Measurements from ENCODE around the gene LEPROT. TPM values are rescaled to one million over a fixed set of nuclear protein-coding genes. Genes with fewer than 3 reads are reported as not detected.

The LEPROT gene
- total and polyA plus RNA-seq, 10 of the 15 experiments (the other 5 are each of a cell fraction or from before 2014, with no cell fraction given), result 14.9 to 38.1 (median 17.4) TPM

- TF ChIP-seq TCF3 (IDR thresholded peaks at IDR 0.05; ENCODE audit: borderline replicate concordance, insufficient read depth, low read depth, low read length) (no peak), EED (IDR thresholded peaks at IDR 0.05; ENCODE audit: low read depth) (no peak), POLR2A (IDR thresholded peaks at IDR 0.05; ENCODE audit: low read depth, low read length) (no peak), POU2F2 (IDR thresholded peaks at IDR 0.05; ENCODE audit: borderline replicate concordance, low read depth, low read length) (no peak), CREB1 (IDR thresholded peaks at IDR 0.05; ENCODE audit: low read depth) (no peak), TBL1XR1 (IDR thresholded peaks at IDR 0.05; ENCODE audit: low read depth, low read length) (no peak), ESRRA (IDR thresholded peaks at IDR 0.05; ENCODE audit: low read length) (no peak), YBX1 (IDR thresholded peaks at IDR 0.05) (no peak), ZNF592 (IDR thresholded peaks at IDR 0.05) (no peak)
- TF ChIP-seq, protein P1, sequence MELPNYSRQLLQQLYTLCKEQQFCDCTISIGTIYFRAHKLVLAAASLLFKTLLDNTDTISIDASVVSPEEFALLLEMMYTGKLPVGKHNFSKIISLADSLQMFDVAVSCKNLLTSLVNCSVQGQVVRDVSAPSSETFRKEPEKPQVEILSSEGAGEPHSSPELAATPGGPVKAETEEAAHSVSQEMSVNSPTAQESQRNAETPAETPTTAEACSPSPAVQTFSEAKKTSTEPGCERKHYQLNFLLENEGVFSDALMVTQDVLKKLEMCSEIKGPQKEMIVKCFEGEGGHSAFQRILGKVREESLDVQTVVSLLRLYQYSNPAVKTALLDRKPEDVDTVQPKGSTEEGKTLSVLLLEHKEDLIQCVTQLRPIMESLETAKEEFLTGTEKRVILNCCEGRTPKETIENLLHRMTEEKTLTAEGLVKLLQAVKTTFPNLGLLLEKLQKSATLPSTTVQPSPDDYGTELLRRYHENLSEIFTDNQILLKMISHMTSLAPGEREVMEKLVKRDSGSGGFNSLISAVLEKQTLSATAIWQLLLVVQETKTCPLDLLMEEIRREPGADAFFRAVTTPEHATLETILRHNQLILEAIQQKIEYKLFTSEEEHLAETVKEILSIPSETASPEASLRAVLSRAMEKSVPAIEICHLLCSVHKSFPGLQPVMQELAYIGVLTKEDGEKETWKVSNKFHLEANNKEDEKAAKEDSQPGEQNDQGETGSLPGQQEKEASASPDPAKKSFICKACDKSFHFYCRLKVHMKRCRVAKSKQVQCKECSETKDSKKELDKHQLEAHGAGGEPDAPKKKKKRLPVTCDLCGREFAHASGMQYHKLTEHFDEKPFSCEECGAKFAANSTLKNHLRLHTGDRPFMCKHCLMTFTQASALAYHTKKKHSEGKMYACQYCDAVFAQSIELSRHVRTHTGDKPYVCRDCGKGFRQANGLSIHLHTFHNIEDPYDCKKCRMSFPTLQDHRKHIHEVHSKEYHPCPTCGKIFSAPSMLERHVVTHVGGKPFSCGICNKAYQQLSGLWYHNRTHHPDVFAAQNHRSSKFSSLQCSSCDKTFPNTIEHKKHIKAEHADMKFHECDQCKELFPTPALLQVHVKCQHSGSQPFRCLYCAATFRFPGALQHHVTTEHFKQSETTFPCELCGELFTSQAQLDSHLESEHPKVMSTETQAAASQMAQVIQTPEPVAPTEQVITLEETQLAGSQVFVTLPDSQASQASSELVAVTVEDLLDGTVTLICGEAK (IDR thresholded peaks at IDR 0.05; ENCODE audit: borderline replicate concordance), result no peak
- TF ChIP-seq, protein P2, sequence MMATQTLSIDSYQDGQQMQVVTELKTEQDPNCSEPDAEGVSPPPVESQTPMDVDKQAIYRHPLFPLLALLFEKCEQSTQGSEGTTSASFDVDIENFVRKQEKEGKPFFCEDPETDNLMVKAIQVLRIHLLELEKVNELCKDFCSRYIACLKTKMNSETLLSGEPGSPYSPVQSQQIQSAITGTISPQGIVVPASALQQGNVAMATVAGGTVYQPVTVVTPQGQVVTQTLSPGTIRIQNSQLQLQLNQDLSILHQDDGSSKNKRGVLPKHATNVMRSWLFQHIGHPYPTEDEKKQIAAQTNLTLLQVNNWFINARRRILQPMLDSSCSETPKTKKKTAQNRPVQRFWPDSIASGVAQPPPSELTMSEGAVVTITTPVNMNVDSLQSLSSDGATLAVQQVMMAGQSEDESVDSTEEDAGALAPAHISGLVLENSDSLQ (IDR thresholded peaks at IDR 0.05), result no peak
These were observed 58.0 kb downstream of the LEPROT start (continued) for GRCh38 chr1:65478379-65479026.
